GM18858 (cell line): ENCODE measurements around the gene DLX3.

Source experiments
- ATAC-seq: cut with Tn5 transposase; IDR thresholded peaks from one replicate; pipeline ENCODE4 v1.9.1; 2021; ENCODE audit not compliant: unreplicated experiment

The DLX3 gene

GRCh38 chr17:49973271-49973615 is 21.8 kb downstream of the DLX3 start:
- no peak for ATAC-seq

DNA sequence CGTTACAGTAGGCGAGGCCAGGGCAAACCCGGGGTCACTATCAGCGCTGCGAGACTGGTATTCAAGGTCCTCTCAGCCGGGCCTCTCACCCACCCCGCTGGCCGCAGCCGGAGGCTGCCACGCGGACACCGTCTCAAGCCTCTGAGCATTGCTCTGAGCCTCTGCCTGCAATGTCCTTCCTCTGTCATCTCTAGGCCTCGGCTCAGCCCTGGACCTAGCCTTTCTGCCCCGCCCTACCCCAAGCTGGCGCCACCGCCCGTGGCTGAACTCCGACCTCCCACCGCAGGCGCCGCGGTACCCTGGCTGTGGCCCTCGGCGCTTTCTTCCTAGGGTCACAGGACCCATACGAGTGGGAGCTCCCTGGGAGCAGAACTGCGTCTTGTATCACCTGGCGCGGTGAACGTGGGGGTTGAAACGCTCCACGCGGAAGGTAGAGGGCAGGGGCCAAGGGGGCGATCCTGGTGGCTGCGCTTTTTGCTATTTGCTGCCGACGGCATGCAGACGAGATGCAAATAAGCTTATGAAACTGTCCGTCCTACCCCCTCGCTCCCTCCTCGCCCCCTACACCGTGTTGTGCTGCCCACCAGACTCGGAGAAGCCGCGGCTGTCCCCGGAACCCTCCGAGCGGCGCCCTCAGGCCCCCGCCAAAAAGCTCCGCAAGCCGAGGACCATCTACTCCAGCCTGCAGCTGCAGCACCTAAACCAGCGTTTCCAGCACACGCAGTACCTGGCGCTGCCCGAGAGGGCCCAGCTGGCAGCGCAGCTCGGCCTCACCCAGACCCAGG is 22.3 kb downstream of the DLX3 start:
- no peak for ATAC-seq

DNA sequence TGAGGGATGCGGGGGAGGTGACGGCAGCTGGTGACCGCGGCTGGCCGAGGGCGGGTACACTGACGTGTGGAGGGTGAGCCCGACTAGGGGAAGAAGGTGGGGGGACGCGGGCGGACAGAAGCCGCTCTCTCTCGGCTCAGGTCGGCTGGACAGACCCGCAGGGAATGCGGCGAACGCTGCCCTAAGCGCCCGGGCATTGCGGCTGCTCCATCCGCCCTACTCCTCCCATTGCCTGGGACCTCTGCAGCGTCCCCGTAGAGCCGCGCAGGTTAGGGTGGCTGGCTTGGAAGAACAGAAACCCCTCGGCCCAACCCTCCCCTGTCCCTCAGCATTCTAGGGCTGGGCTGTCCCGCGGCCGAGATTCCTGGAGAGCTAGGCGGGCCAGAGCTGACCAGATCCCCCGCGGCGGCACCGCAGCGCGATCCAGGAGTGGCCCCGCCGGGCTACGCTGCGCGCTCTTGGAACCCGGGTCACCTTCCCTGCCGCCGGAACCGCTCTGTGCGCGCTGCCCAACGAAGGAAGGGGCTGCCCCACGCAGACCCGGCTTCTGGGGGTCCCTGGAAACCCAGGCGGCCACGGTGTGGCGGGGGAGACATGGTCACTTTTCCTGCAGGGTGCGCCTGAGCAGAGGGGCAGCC is 23.1 kb downstream of the DLX3 start:
- ATAC-seq: no peak

GRCh38 chr17:49971199-49971847 is 23.7 kb downstream of the DLX3 start:
- no peak for ATAC-seq

- ATAC-seq: no peak
Measured at GRCh38 chr17:49970498-49970897, 24.5 kb downstream of the DLX3 start.

DNA sequence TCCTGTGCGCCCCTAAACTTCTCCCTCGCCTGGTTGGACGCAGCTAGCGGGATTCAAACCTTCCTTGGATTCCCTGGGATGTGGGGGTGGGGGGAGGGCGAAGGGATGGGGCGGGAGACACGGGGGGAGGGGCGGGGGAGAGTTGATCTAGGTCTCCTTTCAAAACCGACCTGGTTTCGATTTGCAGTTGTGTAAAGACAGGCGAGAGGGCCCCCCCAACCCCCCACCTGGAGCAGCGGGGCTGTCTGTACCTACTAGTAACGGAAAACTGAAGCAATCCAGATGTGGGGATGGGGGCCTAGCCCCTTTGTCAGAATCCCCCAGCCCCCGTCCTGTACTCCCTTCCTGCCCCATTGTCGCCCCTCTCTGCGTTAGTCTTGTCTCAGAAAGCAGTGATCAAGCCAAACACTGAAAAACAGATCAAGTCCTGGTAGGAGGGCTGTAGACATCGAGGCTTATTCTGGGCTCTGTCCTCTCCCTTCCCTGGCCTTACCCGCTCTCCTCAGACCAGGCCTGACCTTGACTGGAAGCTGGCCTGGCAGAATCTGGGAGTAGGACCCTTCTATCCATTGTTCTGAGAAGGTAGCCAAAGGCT is 25.1 kb downstream of the DLX3 start:
- ATAC-seq: no peak

DNA sequence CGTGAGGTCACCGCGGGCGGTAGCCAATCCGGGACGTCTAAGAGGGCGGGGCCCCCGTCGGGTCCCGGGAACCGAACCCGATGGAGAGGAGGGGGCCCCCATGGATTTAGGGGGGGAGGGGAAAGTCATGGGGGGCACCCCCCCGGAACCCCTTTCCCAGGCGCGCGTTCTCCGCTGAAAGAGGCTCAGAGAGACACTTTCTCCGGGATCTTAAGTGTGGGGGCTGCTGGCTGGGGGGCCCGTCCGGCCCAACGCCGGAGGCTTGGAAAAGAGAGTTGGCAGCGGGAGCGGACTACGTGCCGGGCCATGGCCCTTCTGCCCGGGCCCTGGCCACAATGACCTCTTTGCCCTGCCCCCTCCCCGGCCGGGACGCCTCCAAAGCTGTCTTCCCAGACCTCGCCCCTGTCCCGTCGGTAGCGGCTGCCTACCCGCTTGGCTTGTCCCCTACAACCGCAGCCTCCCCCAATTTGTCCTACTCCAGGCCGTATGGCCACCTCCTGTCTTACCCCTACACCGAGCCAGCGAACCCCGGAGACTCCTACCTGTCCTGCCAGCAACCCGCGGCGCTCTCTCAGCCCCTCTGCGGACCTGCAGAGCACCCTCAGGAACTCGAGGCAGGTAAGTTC is 25.8 kb downstream of the DLX3 start, which contains the start of gene DLX4:
Gene DLX4 (plus strand): TSS at position 57 of the 626 bp plus-strand sequence. CDS start 279 bp downstream, at position 336.
- no peak for ATAC-seq

DNA sequence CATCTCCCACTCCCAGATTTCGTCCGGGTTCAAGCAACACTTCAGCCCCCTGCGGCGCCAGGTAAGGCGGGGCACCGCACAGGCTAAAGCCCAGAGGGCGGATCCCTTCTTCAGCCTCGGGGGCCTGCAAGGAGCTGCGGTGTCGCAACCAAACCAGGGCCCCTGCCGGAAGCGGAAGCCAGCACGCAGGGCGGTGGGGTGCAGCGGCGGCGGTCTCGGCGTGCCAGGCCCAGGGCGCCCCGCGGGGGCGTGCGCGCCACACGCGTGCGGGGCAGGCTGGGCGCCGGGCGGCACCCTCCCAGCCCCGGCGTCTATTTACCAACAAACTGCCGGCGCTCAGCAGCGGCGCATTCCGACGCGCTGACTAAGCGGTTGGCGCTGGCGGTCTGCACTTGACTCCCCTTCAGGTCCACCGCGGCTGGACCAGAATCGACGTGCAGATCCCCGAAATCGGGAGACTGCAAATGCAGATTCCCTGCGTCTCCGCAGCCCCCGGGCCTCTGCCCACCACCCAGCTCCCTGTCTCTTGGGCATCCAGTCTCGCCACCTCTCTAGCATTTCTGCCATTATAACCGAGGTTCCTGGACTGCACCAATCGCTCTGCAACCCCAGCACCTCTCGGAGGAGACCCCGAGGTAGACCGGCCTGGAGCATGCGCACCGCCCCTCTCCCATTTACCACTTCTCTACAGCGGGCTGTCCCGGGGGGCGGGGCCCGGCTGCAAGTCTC is 26.5 kb downstream of the DLX3 start:
- no peak for ATAC-seq

DNA sequence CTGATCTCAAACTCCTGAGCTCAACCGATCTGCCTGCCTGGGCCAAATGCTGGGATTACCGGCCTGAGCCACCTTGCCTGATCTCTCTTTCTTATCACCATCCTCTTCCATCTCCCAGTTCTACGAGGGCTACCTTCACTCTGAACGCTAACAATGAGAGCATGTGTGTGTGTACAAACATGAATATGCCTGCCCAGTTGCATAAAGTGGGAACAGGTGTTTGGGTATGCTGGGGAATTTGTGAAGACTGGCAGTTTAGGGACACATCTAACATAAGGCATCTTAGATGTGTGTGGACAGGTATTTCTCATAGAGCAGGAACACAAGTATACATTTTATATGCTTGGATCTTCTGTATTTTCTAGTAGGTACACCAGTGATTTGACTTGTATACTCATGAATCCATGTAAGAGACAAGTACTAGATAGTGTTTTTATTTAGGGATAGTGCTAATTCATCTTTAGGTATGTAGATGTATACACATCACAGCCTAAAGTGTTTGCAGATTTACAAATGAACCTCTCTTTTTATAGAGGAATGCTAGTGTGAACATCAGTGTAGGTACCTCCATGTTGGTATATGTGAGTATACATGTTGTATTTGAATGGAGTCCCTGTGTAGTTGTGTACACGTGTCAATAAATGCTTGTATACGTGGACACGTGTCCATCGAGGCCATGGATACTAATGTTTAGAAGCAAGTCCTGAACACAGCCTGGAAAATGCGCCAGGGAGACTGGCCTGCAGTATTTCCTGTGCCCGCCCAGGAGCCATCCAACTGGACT is 27.2 kb downstream of the DLX3 start:
- ATAC-seq: no peak

DNA sequence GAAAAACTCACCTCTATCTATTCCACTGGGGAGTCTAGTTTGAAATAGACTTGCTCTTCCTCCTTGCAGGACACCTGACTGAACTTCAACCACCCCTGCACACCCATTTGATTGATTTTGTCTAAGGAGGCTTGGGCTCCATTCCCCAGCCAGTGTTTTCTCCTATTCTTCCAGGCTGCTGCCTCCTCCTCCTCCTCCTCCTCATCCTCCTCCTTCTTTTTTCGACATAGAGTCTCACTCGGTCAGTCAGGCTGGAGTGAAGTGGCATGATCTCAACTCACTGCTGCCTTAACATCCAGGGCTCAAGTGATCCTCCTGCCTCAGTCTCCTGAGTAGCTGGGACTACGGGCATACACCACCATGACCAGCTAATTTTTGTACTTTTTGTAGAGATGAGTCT is 27.8 kb downstream of the DLX3 start:
- no peak for ATAC-seq

DNA sequence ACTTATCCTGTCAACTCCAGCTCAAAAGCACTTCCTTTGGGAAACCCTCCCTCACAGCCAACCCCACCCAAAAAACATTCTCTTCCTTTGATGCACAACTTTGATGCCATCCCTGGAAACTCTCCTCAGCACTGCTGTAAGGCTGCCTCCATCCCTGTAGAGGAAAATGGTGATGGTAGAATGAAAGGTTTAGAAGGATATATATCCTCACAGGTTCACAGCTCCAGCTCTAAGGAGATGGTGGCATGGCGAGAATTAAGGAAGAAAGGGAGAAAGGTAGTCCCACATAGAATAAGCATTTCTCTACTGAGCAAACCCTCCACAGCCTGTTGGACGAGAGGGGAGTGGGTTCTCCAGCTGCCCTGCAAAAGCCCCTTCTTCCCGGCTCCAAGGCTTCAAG is 28.3 kb downstream of the DLX3 start:
- ATAC-seq: no peak

- ATAC-seq: no peak
Measured at GRCh38 chr17:49965524-49965909, 29.5 kb downstream of the DLX3 start.

DNA sequence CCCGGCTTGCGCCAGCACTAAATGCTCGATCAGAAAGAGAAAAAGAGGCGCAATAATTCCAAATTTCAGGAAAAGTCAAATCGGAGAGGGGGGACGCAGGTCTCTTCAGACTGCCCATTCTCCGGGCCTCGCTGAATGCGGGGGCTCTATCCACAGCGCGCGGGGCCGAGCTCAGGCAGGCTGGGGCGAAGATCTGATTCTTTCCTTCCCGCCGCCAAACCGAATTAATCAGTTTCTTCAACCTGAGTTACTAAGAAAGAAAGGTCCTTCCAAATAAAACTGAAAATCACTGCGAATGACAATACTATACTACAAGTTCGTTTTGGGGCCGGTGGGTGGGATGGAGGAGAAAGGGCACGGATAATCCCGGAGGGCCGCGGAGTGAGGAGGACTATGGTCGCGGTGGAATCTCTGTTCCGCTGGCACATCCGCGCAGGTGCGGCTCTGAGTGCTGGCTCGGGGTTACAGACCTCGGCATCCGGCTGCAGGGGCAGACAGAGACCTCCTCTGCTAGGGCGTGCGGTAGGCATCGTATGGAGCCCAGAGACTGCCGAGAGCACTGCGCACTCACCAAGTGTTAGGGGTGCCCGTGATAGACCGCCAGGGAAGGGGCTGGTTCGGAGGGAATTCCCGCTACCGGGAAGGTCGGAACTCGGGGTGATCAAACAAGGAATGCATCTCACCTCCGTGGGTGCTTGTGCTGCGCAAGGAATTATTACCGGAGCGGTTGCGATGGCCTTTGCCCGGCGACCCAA is 30.1 kb downstream of the DLX3 start:
- no peak for ATAC-seq

- ATAC-seq: no peak
Measured at GRCh38 chr17:49964303-49964768, 30.7 kb downstream of the DLX3 start.

- no peak for ATAC-seq
Measured at GRCh38 chr17:49963626-49964302, 31.3 kb downstream of the DLX3 start.

GRCh38 chr17:49963309-49963625 is 31.8 kb downstream of the DLX3 start:
- no peak for ATAC-seq

GRCh38 chr17:49962599-49963308 is 32.3 kb downstream of the DLX3 start:
- ATAC-seq: no peak
